HG02610 (cell line): Measurements from ENCODE around the gene CRB3.
A peak's percentile ranks its signal among the peaks of the same experiment; 100 is the strongest.
"Not testable (repeated sequence)": the region's sequence is repeated elsewhere in the genome, so short reads cannot be mapped to it uniquely, and the experiment has no call there.

Experiments used
- ATAC-seq: cut with Tn5 transposase; IDR thresholded peaks from one replicate; pipeline ENCODE4 v1.9.1; 2021; ENCODE audit warnings: mild to moderate bottlenecking, moderate library complexity; ENCODE audit not compliant: unreplicated experiment

CRB3 gene

GRCh38 chr19:6464070-6464873 lies at the start of gene CRB3:
CRB3 (plus strand) TSS chr19:6464271; CDS start chr19:6464702, 431 bp downstream.
- no peak for ATAC-seq

GRCh38 chr19:6414793-6415590 lies 49.1 kb upstream of the CRB3 start:
- ATAC-seq: no peak

GRCh38 chr19:6415591-6416190 lies 48.4 kb upstream of the CRB3 start:
- no peak for ATAC-seq

- ATAC-seq: no peak
Observed at GRCh38 chr19:6416658-6417405, 47.2 kb upstream of the CRB3 start.

GRCh38 chr19:6417713-6418561 lies 46.1 kb upstream of the CRB3 start:
- no peak for ATAC-seq

GRCh38 chr19:6418562-6418932 lies 45.5 kb upstream of the CRB3 start:
- ATAC-seq: no peak

- no peak for ATAC-seq
Observed at GRCh38 chr19:6421075-6422014, 42.7 kb upstream of the CRB3 start.

- ATAC-seq: no peak
Observed at GRCh38 chr19:6423499-6424194, 40.4 kb upstream of the CRB3 start.

- ATAC-seq: no peak
Observed at GRCh38 chr19:6424195-6424938, 39.7 kb upstream of the CRB3 start, which contains the start of gene KHSRP. KHSRP (minus strand) TSS chr19:6424811; CDS start chr19:6424701, 110 bp downstream.

- ATAC-seq: peak; percentile 88
Observed at GRCh38 chr19:6424939-6425731, 38.9 kb upstream of the CRB3 start.

- no peak for ATAC-seq
Observed at GRCh38 chr19:6425732-6426620, 38.1 kb upstream of the CRB3 start.

- no peak for ATAC-seq
Observed at GRCh38 chr19:6427131-6427530, 36.9 kb upstream of the CRB3 start.

- not testable (repeated sequence) for ATAC-seq
Observed at GRCh38 chr19:6428692-6429418, 35.2 kb upstream of the CRB3 start.

- ATAC-seq: no peak
Observed at GRCh38 chr19:6429419-6430221, 34.5 kb upstream of the CRB3 start.
